OCI-LY1 (cell line): ENCODE data around the gene TAS1R3.

ENCODE experiments used
- H2AFZ ChIP-seq: fragments of 200-600 bp; sonication (generic), shearing (Covaris generic); 2 replicates; pipeline ENCODE4 v1.6.0; 2014; ENCODE audit warnings: antibody characterized with exemption, mild to moderate bottlenecking, low read length
- H3F3A ChIP-seq: fragments of 200-600 bp; sonication (generic), shearing (Covaris generic); 2 replicates; pipeline ENCODE4 v1.6.0; 2014; ENCODE audit warnings: mild to moderate bottlenecking, antibody characterized with exemption, low read length, moderate library complexity; ENCODE audit not compliant: insufficient read depth
- H3K27ac ChIP-seq: fragments of 200-600 bp; sonication (generic); 2 replicates; pipeline ENCODE4 v1.5.1; 2014; ENCODE audit warnings: low read length, mixed run types, mild to moderate bottlenecking, low read depth; ENCODE audit not compliant: poor library complexity, severe bottlenecking
- H3K27me3 ChIP-seq: fragments of 200-600 bp; sonication (generic); 2 replicates; pipeline ENCODE4 v1.6.0; 2014; ENCODE audit warnings: antibody characterized with exemption, mild to moderate bottlenecking, low read length, moderate library complexity; ENCODE audit not compliant: insufficient read depth
- H3K36me3 ChIP-seq: fragments of 200-600 bp; sonication (generic); 2 replicates; pipeline ENCODE4 v1.6.1; 2014; ENCODE audit warnings: mild to moderate bottlenecking, antibody characterized with exemption, low read length, moderate library complexity, mixed read lengths; ENCODE audit not compliant: insufficient read depth
- H3K4me1 ChIP-seq: fragments of 200-600 bp; sonication (generic); 2 replicates; pipeline ENCODE4 v1.5.1; 2014; ENCODE audit warnings: mild to moderate bottlenecking, low read length, moderate library complexity; ENCODE audit not compliant: insufficient read depth, severe bottlenecking
- H3K4me2 ChIP-seq: fragments of 200-600 bp; sonication (generic), shearing (Covaris generic); 2 replicates; pipeline ENCODE4 v1.6.1; 2014; ENCODE audit warnings: low read length
- H3K4me3 ChIP-seq: fragments of 200-600 bp; sonication (generic); 2 replicates; pipeline ENCODE4 v1.5.1; 2014; ENCODE audit warnings: low read length, low read depth, mild to moderate bottlenecking, mixed read lengths; ENCODE audit not compliant: poor library complexity, severe bottlenecking
- H3K79me2 ChIP-seq: fragments of 200-600 bp; shearing (Covaris generic); 2 replicates; pipeline ENCODE4 v1.6.1; 2016; ENCODE audit warnings: mixed run types, low read length, mixed read lengths; ENCODE audit not compliant: insufficient read depth
- H3K9ac ChIP-seq: fragments of 200-600 bp; sonication (generic), shearing (Covaris generic); 2 replicates; pipeline ENCODE4 v1.6.1; 2014; ENCODE audit warnings: mild to moderate bottlenecking, low read length, mixed read lengths
- H3K9me2 ChIP-seq: fragments of 200-600 bp; sonication (generic), shearing (Covaris generic); 2 replicates; pipeline ENCODE4 v1.6.1; 2014; ENCODE audit warnings: low read depth, mild to moderate bottlenecking, low read length, mixed read lengths
- H3K9me3 ChIP-seq: fragments of 200-600 bp; shearing (Covaris generic); 2 replicates; pipeline ENCODE4 v1.6.1; 2014; ENCODE audit warnings: low read length, mixed read lengths
- H4K20me1 ChIP-seq: fragments of 200-600 bp; sonication (generic), shearing (Covaris generic); 2 replicates; pipeline ENCODE4 v1.6.0; 2016; ENCODE audit warnings: mild to moderate bottlenecking, low read length; ENCODE audit not compliant: insufficient read depth
- CTCF ChIP-seq: fragments of 200-600 bp; sonication (generic), shearing (Covaris generic); IDR thresholded peaks from 2 replicates; pipeline ENCODE4 v1.5.1; 2017; ENCODE audit warnings: mild to moderate bottlenecking, antibody characterized with exemption, low read length, moderate library complexity, mixed read lengths
- EZH2 ChIP-seq: fragments of 200-600 bp; sonication (generic), shearing (Covaris generic); IDR thresholded peaks from 2 replicates; pipeline ENCODE4 v1.8.0; 2017; ENCODE audit warnings: borderline replicate concordance, mixed run types, mild to moderate bottlenecking, antibody characterized with exemption, low read length, moderate library complexity, mixed read lengths

TAS1R3 gene

GRCh38 chr1:1329304-1330210, 1.5 kb upstream of the TAS1R3 start:
- no peak overlapping the region for H3K27ac ChIP-seq
- no peak overlapping the region for H2AFZ ChIP-seq
- no peaks in the 10 kb centered on the region for H4K20me1 ChIP-seq
- H3K4me1 ChIP-seq = peaks cover 16% of the 10 kb centered on the region
- no peaks in the 10 kb centered on the region for H3K79me2 ChIP-seq
- H3F3A ChIP-seq = no peaks in the 10 kb centered on the region
- H3K4me2 ChIP-seq = no peak overlapping the region
- H3K9me2 ChIP-seq = no peaks in the 10 kb centered on the region
- no peaks in the 10 kb centered on the region for H3K36me3 ChIP-seq
- no peak overlapping the region for H3K4me3 ChIP-seq
- no peaks in the 10 kb centered on the region for H3K9me3 ChIP-seq
- H3K27me3 ChIP-seq = no peaks in the 10 kb centered on the region
- TF ChIP-seq EZH2 = no peak
- no peak for TF ChIP-seq CTCF
- no peak overlapping the region for H3K9ac ChIP-seq

DNA sequence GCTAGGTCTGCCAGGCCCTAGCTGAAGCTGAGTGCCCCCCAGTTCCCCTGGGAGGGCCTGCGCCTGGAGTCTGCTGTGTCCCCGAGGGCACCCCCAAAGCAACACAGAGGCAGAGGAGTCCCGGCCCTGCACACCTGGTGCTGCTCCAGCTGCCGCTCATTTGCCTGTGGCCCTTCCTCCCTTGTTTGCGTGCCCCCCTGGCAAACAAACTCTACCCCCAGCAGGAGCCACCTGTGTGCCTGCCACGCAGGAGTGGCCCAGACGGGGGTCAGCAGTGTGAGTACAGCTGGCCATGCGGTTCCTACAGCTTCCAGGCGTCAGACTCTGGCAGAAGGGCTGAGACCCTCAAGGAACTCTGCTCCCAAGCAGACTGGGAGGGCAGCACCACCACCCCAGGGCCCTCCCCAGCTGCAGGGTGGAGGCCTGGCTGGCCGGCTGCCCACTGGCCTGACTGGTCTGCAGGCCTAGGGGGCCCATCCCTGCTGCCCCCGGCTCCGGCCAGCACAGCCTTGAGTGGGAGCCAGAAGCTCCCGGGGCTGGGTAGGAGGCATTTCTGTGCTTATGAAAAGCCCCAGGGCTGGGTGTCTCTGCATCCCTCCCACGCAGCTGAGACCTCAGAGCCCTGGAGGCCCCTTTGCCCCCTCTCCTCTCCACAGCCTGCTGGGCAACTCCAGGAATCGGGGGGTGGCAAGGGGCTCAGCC, 563 bp upstream of the TAS1R3 start:
- Histone ChIP-seq H3K4me1 (peaks cover 12% of the 10 kb centered on the region), H3K27ac (no peak overlapping the region), H3K79me2 (no peaks in the 10 kb centered on the region), H3K9ac (no peak overlapping the region), H3K9me3 (no peaks in the 10 kb centered on the region), H3K36me3 (no peaks in the 10 kb centered on the region), H3K9me2 (no peaks in the 10 kb centered on the region), H4K20me1 (no peaks in the 10 kb centered on the region), H3K4me3 (no peak overlapping the region), H3K4me2 (no peak overlapping the region), H3F3A (no peaks in the 10 kb centered on the region), H3K27me3 (no peaks in the 10 kb centered on the region), H2AFZ (no peak overlapping the region)
- TF ChIP-seq EZH2 (no peak), CTCF (no peak)

DNA sequence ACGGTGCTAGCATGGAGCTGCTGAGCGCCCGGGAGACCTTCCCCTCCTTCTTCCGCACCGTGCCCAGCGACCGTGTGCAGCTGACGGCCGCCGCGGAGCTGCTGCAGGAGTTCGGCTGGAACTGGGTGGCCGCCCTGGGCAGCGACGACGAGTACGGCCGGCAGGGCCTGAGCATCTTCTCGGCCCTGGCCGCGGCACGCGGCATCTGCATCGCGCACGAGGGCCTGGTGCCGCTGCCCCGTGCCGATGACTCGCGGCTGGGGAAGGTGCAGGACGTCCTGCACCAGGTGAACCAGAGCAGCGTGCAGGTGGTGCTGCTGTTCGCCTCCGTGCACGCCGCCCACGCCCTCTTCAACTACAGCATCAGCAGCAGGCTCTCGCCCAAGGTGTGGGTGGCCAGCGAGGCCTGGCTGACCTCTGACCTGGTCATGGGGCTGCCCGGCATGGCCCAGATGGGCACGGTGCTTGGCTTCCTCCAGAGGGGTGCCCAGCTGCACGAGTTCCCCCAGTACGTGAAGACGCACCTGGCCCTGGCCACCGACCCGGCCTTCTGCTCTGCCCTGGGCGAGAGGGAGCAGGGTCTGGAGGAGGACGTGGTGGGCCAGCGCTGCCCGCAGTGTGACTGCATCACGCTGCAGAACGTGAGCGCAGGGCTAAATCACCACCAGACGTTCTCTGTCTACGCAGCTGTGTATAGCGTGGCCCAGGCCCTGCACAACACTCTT, 1.1 kb downstream of the TAS1R3 start:
- no peaks in the 10 kb centered on the region for H3K4me1 ChIP-seq
- no peak overlapping the region for H3K9ac ChIP-seq
- no peak overlapping the region for H3K4me3 ChIP-seq
- no peaks in the 10 kb centered on the region for H3K79me2 ChIP-seq
- no peaks in the 10 kb centered on the region for H3K9me2 ChIP-seq
- H3K27me3 ChIP-seq = no peaks in the 10 kb centered on the region
- H3K4me2 ChIP-seq = no peak overlapping the region
- H2AFZ ChIP-seq = no peak overlapping the region
- no peaks in the 10 kb centered on the region; the same call in 1 of the 2 replicates for H3K36me3 ChIP-seq
- no peak overlapping the region for H3K27ac ChIP-seq
- no peaks in the 10 kb centered on the region for H4K20me1 ChIP-seq
- TF ChIP-seq CTCF (no peak), EZH2 (no peak)
- no peaks in the 10 kb centered on the region for H3K9me3 ChIP-seq
- H3F3A ChIP-seq = no peaks in the 10 kb centered on the region
